K562 (cell line): Measurements from ENCODE around the gene NEMP2. TPM values are rescaled to one million over a fixed set of nuclear protein-coding genes. Genes with fewer than 3 reads are reported as not detected.

Source experiments
- ATAC-seq: fragments of 200-7000 bp; cut with Tn5 transposase; 3 replicates; pipeline ENCODE4 v1.9.1; 2020; ENCODE audit warnings: moderate library complexity
- BruUV-seq: library from RNA; stranded (reverse); fragments of 400-500 nt; replicated peaks from 2 replicates; lab custom pipeline; 2021; lab: Mats Ljungman, UMichigan
- CTCF ChIA-PET: fragments of 300-600 bp; formaldehyde crosslinking; extraction: SDS; loops from one replicate; lab custom pipeline; 2021; ENCODE audit warnings: low intra/inter-chr PET ratio; lab: Yijun Ruan, JAX
- POLR2A ChIA-PET: fragments of 300-600, 350-650 bp; sonication (Branson Sonifier 250); formaldehyde crosslinking; extraction: SDS; loops from one replicate; lab custom pipeline; 2021; ENCODE audit warnings: antibody characterized with exemption, inconsistent platforms; lab: Yijun Ruan, JAX
- DNase-seq, 4 experiments: peaks; one replicate each; pipeline versions ENCODE4 v3.0.0 to v3.0.0-alpha.2; 2011 to 2018; ENCODE audit warnings: low spot score in 3 of 4, mixed read lengths in 3 of 4; ENCODE audit errors: extremely low read depth in 1 of 4
- FAIRE-seq: peaks from 2 replicates; lab custom pipeline; 2011; peaks lifted over from hg19 to GRCh38; lab: Jason Lieb, UNC
- H2AFZ ChIP-seq: 2 replicates; pipeline ENCODE4 v1.6.0; 2011; ENCODE audit warnings: low read depth, low read length, control low read depth, inconsistent platforms
- H3K27ac ChIP-seq: fragments of 200-600 bp; 3 replicates; pipeline ENCODE4 v1.8.0; 2011; ENCODE audit warnings: low read depth, mild to moderate bottlenecking, control low read depth, inconsistent platforms, low read length, moderate library complexity, mixed read lengths; ENCODE audit errors: extremely low read depth
- H3K27me3 ChIP-seq, 2 experiments: fragments of 300-600 bp in 1 of 2; 2 replicates in 1 of 2; 3 replicates in 1 of 2; pipeline versions ENCODE4 v1.6.0 to v1.8.0; 2011; ENCODE audit warnings: inconsistent platforms in 2 of 2, low read length in 2 of 2, mild to moderate bottlenecking in 1 of 2, mixed read lengths in 1 of 2, moderate library complexity in 1 of 2; ENCODE audit not compliant: control insufficient read depth in 2 of 2, insufficient read depth in 2 of 2
- H3K36me3 ChIP-seq: fragments of 300-600 bp; 3 replicates; pipeline ENCODE4 v1.8.0; 2011; ENCODE audit warnings: mild to moderate bottlenecking, low read length, inconsistent platforms; ENCODE audit not compliant: control insufficient read depth, insufficient read depth
- H3K4me1 ChIP-seq, 2 experiments: fragments of 200-600 bp in 1 of 2; replicated peaks in 1 of 2; 2 replicates in 1 of 2; 3 replicates in 1 of 2; pipeline versions ENCODE4 v1.5.1 to v1.8.0; 2011; ENCODE audit warnings: inconsistent platforms in 2 of 2, low read length in 2 of 2, mild to moderate bottlenecking in 1 of 2, mixed read lengths in 1 of 2, moderate library complexity in 1 of 2; ENCODE audit not compliant: control insufficient read depth in 2 of 2, insufficient read depth in 2 of 2
- H3K4me2 ChIP-seq: 2 replicates; pipeline ENCODE4 v1.6.1; 2011; ENCODE audit warnings: low read length, control low read depth, inconsistent platforms, mixed read lengths; ENCODE audit not compliant: insufficient read depth
- H3K4me3 ChIP-seq: fragments of 200-600 bp; sonication (generic), shearing (Covaris generic); 2 replicates; pipeline ENCODE4 v1.5.1; 2016; ENCODE audit warnings: control low read depth, inconsistent platforms
- H3K79me2 ChIP-seq: fragments of 200-600 bp; 3 replicates; pipeline ENCODE4 v1.8.0; 2011; ENCODE audit warnings: low read length, inconsistent platforms; ENCODE audit not compliant: control insufficient read depth, insufficient read depth
- H3K9ac ChIP-seq, 2 experiments: 2 replicates each; pipeline versions ENCODE4 v1.6.0 to v1.6.1; 2011; ENCODE audit warnings: low read depth in 2 of 2, low read length in 2 of 2, control low read depth in 1 of 2, inconsistent platforms in 1 of 2, mild to moderate bottlenecking in 1 of 2, mixed read lengths in 1 of 2; ENCODE audit not compliant: insufficient read depth in 1 of 2
- H3K9me1 ChIP-seq: one replicate; pipeline ENCODE4 v1.6.0; 2011; ENCODE audit warnings: inconsistent platforms, mild to moderate bottlenecking, low read length, moderate library complexity; ENCODE audit not compliant: control insufficient read depth, insufficient read depth
- H3K9me3 ChIP-seq: replicated peaks from 2 replicates; pipeline ENCODE4 v1.5.1; 2011; ENCODE audit warnings: low read depth, low read length, inconsistent platforms; ENCODE audit not compliant: control insufficient read depth, insufficient read depth
- H4K20me1 ChIP-seq: replicated peaks from 2 replicates; pipeline ENCODE4 v1.6.1; 2011; ENCODE audit warnings: low read length, inconsistent platforms, mixed read lengths; ENCODE audit not compliant: control insufficient read depth, insufficient read depth
- BRCA1 ChIP-seq, 2 experiments: fragments of 450-650 bp in 1 of 2; sonication (generic) in 1 of 2; formaldehyde crosslinking in 1 of 2; IDR thresholded peaks; 2 replicates each; pipeline versions ENCODE4 v1.5.0 to v1.6.1; 2017 to 2020; ENCODE audit warnings: mild to moderate bottlenecking in 1 of 2, missing genetic modification reagents in 1 of 2
- ETS2 ChIP-seq: IDR thresholded peaks from 2 replicates; pipeline ENCODE4 v1.6.1; 2016; ENCODE audit warnings: borderline replicate concordance, missing genetic modification characterization, mild to moderate bottlenecking, moderate library complexity, missing compliant biosample characterization; ENCODE audit not compliant: poor library complexity, severe bottlenecking
- KDM5B ChIP-seq: fragments of 200-600 bp; sonication (generic); IDR thresholded peaks from 2 replicates; pipeline ENCODE4 v1.6.1; 2012; ENCODE audit warnings: low read depth, mild to moderate bottlenecking, moderate library complexity, low read length, control low read depth, inconsistent platforms; ENCODE audit not compliant: insufficient replicate concordance
- MAZ ChIP-seq, 2 experiments: fragments of 450-650 bp in 1 of 2; sonication (generic) in 1 of 2; formaldehyde crosslinking; IDR thresholded peaks in 1 of 2; conservative IDR thresholded peaks in 1 of 2; 2 replicates each; pipeline versions ENCODE4 v1.4.0 to v1.5.0; 2020; ENCODE audit warnings: mild to moderate bottlenecking in 1 of 2, missing genetic modification reagents in 1 of 2
- PTTG1 ChIP-seq: fragments of 450-650 bp; IDR thresholded peaks from 2 replicates; pipeline ENCODE4 v1.6.1; 2016; ENCODE audit warnings: low read depth, mild to moderate bottlenecking, missing genetic modification characterization, missing compliant biosample characterization
- SP2 ChIP-seq: IDR thresholded peaks from 2 replicates; pipeline ENCODE4 v1.6.1; 2011; ENCODE audit warnings: mild to moderate bottlenecking, low read depth, low read length, moderate library complexity; ENCODE audit not compliant: poor library complexity, severe bottlenecking; ENCODE audit errors: extremely low read depth
- TBL1XR1 ChIP-seq, 2 experiments: IDR thresholded peaks; 2 replicates each; pipeline ENCODE4 v1.6.1; 2012; ENCODE audit warnings: improper control_type of control experiment in 2 of 2, low read length in 2 of 2, mild to moderate bottlenecking in 1 of 2
- ZFPM2 ChIP-seq: fragments of 250-450 bp; sonication (Bioruptor Pico); IDR thresholded peaks from 2 replicates; pipeline ENCODE4 v1.5.1; 2022; ENCODE audit warnings: mild to moderate bottlenecking
- ZNF584 ChIP-seq: fragments of 200-800 bp; sonication (Bioruptor generic); IDR thresholded peaks from 2 replicates; pipeline ENCODE4 v1.6.1; 2016; ENCODE audit warnings: low read depth, mild to moderate bottlenecking, missing genetic modification characterization, missing compliant biosample characterization
- ZNF79 ChIP-seq: fragments of 250-450 bp; sonication (Bioruptor Pico); IDR thresholded peaks from 2 replicates; pipeline ENCODE4 v1.4.0; 2020; ENCODE audit warnings: low read depth, mild to moderate bottlenecking, moderate library complexity
- ZSCAN32 ChIP-seq: fragments of 450-650 bp; formaldehyde crosslinking; IDR thresholded peaks from 2 replicates; pipeline ENCODE4 v1.4.0; 2020; ENCODE audit warnings: mild to moderate bottlenecking, moderate library complexity
- WGBS: fragments of 100-300 bp; shearing (Covaris generic); methylation state at CpG from one replicate; pipeline ENCODE4 v1.1.6; 2016; ENCODE audit warnings: low coverage, mixed read lengths; ENCODE audit not compliant: insufficient coverage; ENCODE audit errors: missing lambda C conversion rate; 5-methylcytosine and 5-hydroxymethylcytosine counted together
- in situ Hi-C: fragments of 300-500 bp; cut with MboI; formaldehyde crosslinking; loops from 4 replicates; pipeline ENCODE4 v1.15.0; 2018; ENCODE audit warnings: inconsistent platforms, mixed read lengths
- intact Hi-C: fragments of 100-400 bp; cut with micrococcal nuclease; formaldehyde crosslinking; loops from 2 replicates; pipeline ENCODE4 v1.14.2; 2022
- polyA plus RNA-seq, 8 experiments: library from polyadenylated mRNA; depleted of rRNA in 4 of 8; stranded (reverse) in 5 of 8; unstranded in 3 of 8; fragments of >200 nt; fragmentation: Nextera tagmentation in 2 of 8; fragmentation: Illumina TruSeq in 1 of 8; extraction: Ambion mirVana in 2 of 8; extraction: Trizol in 1 of 8; gene quantifications; 2 replicates each; pipeline versions ENCODE4 v1.2.1 to v1.2.3, GENCODE V29; 2011 to 2014; ENCODE audit warnings: inconsistent platforms in 1 of 8, missing spikeins in 1 of 8
- total RNA-seq, 7 experiments: library from RNA; depleted of rRNA in 6 of 7; stranded (reverse); fragments of >200 nt in 6 of 7; fragmentation: Illumina TruSeq in 2 of 7; extraction: Trizol in 2 of 7; gene quantifications; 2 replicates each; pipeline versions ENCODE4 v1.2.1 to v1.2.3, GENCODE V29; 2011 to 2021; ENCODE audit warnings: low replicate concordance in 1 of 7
- TF ChIP-seq, protein P1 (sequence below): fragments of 250-450 bp; sonication (Bioruptor Pico); IDR thresholded peaks from 2 replicates; pipeline ENCODE4 v1.9.0; 2021; ENCODE audit warnings: mild to moderate bottlenecking
- TF ChIP-seq, protein P2 (sequence below): fragments of 450-650 bp; IDR thresholded peaks from 2 replicates; pipeline ENCODE4 v1.6.1; 2016; ENCODE audit warnings: low read depth, mild to moderate bottlenecking, moderate library complexity
- TF ChIP-seq, protein P3 (sequence below): IDR thresholded peaks from 3 replicates; pipeline ENCODE4 v1.6.1; 2011; ENCODE audit warnings: borderline replicate concordance, mild to moderate bottlenecking, moderate library complexity; ENCODE audit not compliant: insufficient read length; ENCODE audit errors: extremely low read depth
- TF ChIP-seq, protein P4 (sequence below): fragments of 450-650 bp; IDR thresholded peaks from 2 replicates; pipeline ENCODE4 v1.6.1; 2017; ENCODE audit warnings: antibody characterized with exemption

The NEMP2 gene
- total and polyA plus RNA-seq, 9 of the 15 experiments (the other 6 are each of a cell fraction or from before 2014, with no cell fraction given): 0.32 to 3.0 (median 1.7) TPM

DNA sequence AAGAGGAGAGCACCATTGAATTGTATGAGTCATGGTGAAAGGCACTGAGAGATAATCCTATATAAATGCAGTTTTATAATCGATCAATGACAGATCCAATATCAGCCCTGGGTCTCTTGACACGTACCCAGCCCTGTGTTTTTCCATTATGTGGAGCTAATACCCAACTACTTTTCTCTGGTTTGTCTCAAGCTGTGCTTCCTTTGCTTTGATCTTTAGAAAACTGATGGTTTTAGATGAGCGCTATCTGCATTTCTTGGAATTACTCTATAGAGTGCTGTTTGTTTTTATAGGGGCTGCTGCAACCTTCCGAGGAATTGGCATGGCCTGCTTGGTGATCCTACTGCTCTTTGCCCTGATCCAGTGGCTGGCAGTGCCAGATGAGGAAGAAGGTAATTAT is 45.0 kb downstream of the NEMP2 start:
- ChIA-PET CTCF (no interaction called here), POLR2A (interaction anchor here (1.4 kb wide), 1 partner anchor 12 kb away, joined by 6 read pairs; no protein-coding TSS in a partner anchor)
- Histone ChIP-seq H3K9me3 (peaks cover 2% of the 10 kb centered on the region; the same call in 1 of the 2 replicates), H4K20me1 (no peaks in the 10 kb centered on the region), H2AFZ (no peak overlapping the region), H3K79me2 (no peaks in the 10 kb centered on the region), H3K4me2 (no peak overlapping the region), H3K4me3 (no peak overlapping the region), H3K4me1 (peaks cover 0 to 1% of the 10 kb centered on the region in 2 experiments; a peak in 1 of 5 replicates), H3K27me3 (no peaks in the 10 kb centered on the region), H3K27ac (no peak overlapping the region), H3K9ac (no peak overlapping the region), H3K36me3 (no peaks in the 10 kb centered on the region), H3K9me1 (no peaks in the 10 kb centered on the region)
- no peak for DNase-seq
- no peak for ATAC-seq
- TF ChIP-seq, protein P1, sequence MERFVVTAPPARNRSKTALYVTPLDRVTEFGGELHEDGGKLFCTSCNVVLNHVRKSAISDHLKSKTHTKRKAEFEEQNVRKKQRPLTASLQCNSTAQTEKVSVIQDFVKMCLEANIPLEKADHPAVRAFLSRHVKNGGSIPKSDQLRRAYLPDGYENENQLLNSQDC: no peak
- TF ChIP-seq ZSCAN32 (CRISPR knock-in tag): no peak
- TF ChIP-seq ZNF584 (CRISPR knock-in tag): no peak
- no peak for TF ChIP-seq MAZ (CRISPR knock-in tag; conservative IDR thresholded peaks at IDR 0.05 in 1 of 2, IDR thresholded peaks at IDR 0.05 in 1 of 2)
- no peak for TF ChIP-seq ETS2 (tag)
- TF ChIP-seq, protein P2, sequence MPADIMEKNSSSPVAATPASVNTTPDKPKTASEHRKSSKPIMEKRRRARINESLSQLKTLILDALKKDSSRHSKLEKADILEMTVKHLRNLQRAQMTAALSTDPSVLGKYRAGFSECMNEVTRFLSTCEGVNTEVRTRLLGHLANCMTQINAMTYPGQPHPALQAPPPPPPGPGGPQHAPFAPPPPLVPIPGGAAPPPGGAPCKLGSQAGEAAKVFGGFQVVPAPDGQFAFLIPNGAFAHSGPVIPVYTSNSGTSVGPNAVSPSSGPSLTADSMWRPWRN: no peak
- TF ChIP-seq ZFPM2 (CRISPR knock-in tag): no peak
- TF ChIP-seq PTTG1 (tag): no peak
- TF ChIP-seq, protein P3, sequence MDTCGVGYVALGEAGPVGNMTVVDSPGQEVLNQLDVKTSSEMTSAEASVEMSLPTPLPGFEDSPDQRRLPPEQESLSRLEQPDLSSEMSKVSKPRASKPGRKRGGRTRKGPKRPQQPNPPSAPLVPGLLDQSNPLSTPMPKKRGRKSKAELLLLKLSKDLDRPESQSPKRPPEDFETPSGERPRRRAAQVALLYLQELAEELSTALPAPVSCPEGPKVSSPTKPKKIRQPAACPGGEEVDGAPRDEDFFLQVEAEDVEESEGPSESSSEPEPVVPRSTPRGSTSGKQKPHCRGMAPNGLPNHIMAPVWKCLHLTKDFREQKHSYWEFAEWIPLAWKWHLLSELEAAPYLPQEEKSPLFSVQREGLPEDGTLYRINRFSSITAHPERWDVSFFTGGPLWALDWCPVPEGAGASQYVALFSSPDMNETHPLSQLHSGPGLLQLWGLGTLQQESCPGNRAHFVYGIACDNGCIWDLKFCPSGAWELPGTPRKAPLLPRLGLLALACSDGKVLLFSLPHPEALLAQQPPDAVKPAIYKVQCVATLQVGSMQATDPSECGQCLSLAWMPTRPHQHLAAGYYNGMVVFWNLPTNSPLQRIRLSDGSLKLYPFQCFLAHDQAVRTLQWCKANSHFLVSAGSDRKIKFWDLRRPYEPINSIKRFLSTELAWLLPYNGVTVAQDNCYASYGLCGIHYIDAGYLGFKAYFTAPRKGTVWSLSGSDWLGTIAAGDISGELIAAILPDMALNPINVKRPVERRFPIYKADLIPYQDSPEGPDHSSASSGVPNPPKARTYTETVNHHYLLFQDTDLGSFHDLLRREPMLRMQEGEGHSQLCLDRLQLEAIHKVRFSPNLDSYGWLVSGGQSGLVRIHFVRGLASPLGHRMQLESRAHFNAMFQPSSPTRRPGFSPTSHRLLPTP: no peak
- TF ChIP-seq ZNF79 (CRISPR knock-in tag): no peak
- no peak for TF ChIP-seq SP2
- no peak for TF ChIP-seq TBL1XR1 (IDR thresholded peaks at IDR 0.05; ENCODE audit: low read length in 2 of 2)
- TF ChIP-seq KDM5B: no peak
- TF ChIP-seq, protein P4, sequence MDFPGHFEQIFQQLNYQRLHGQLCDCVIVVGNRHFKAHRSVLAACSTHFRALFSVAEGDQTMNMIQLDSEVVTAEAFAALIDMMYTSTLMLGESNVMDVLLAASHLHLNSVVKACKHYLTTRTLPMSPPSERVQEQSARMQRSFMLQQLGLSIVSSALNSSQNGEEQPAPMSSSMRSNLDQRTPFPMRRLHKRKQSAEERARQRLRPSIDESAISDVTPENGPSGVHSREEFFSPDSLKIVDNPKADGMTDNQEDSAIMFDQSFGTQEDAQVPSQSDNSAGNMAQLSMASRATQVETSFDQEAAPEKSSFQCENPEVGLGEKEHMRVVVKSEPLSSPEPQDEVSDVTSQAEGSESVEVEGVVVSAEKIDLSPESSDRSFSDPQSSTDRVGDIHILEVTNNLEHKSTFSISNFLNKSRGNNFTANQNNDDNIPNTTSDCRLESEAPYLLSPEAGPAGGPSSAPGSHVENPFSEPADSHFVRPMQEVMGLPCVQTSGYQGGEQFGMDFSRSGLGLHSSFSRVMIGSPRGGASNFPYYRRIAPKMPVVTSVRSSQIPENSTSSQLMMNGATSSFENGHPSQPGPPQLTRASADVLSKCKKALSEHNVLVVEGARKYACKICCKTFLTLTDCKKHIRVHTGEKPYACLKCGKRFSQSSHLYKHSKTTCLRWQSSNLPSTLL: no peak
- no peak for TF ChIP-seq BRCA1 (IDR thresholded peaks at IDR 0.05)
- TF ChIP-seq BRCA1 (CRISPR knock-in tag; IDR thresholded peaks at IDR 0.05): no peak
- intact Hi-C loops (no loop called here), in situ Hi-C loops (no loop called here)
- FAIRE-seq: no peak
- 68% methylated on average over 4 of the region's 4 CpGs for WGBS
- no TSS peak for BruUV-seq
